Osteocyte (in vitro differentiated cells): ENCODE results near the gene VIPAS39. TPM values are rescaled to one million over a fixed set of nuclear protein-coding genes. Genes with fewer than 3 reads are reported as not detected.

Experiments used
- DNase-seq: peaks from one replicate; pipeline ENCODE4 v3.0.0; 2021; ENCODE audit warnings: mixed read lengths; ENCODE audit not compliant: unreplicated experiment; ENCODE audit errors: extremely low spot score
- H3K27ac Mint-ChIP-seq: one replicate; pipeline ENCODE4 v1.8.0; 2021; ENCODE audit warnings: mild to moderate bottlenecking, mixed read lengths; ENCODE audit not compliant: unreplicated experiment
- H3K27me3 Mint-ChIP-seq: one replicate; pipeline ENCODE4 v1.8.0; 2021; ENCODE audit warnings: mixed read lengths; ENCODE audit not compliant: unreplicated experiment
- H3K36me3 Mint-ChIP-seq: one replicate; pipeline ENCODE4 v1.8.0; 2021; ENCODE audit warnings: mixed read lengths; ENCODE audit not compliant: unreplicated experiment
- H3K4me1 Mint-ChIP-seq: one replicate; pipeline ENCODE4 v1.8.0; 2021; ENCODE audit warnings: mixed read lengths; ENCODE audit not compliant: unreplicated experiment
- H3K4me3 Mint-ChIP-seq: one replicate; pipeline ENCODE4 v1.8.0; 2021; ENCODE audit warnings: mild to moderate bottlenecking, moderate library complexity, mixed read lengths; ENCODE audit not compliant: unreplicated experiment
- H3K9me3 Mint-ChIP-seq: one replicate; pipeline ENCODE4 v1.8.0; 2021; ENCODE audit warnings: mixed read lengths; ENCODE audit not compliant: unreplicated experiment
- total RNA-seq: library from RNA; stranded (reverse); gene quantifications from 2 replicates; pipeline ENCODE4 v1.2.1, GENCODE V29; 2021
- TF ChIP-seq, protein P1 (sequence below): fragments of 200-600 bp; sonication (generic); IDR thresholded peaks from 2 replicates; pipeline ENCODE4 v1.5.0; 2021; ENCODE audit warnings: antibody characterized with exemption, mild to moderate bottlenecking, moderate library complexity

The VIPAS39 gene
- total RNA-seq, 1 donor from 2014 or later: 23.7 TPM

DNA sequence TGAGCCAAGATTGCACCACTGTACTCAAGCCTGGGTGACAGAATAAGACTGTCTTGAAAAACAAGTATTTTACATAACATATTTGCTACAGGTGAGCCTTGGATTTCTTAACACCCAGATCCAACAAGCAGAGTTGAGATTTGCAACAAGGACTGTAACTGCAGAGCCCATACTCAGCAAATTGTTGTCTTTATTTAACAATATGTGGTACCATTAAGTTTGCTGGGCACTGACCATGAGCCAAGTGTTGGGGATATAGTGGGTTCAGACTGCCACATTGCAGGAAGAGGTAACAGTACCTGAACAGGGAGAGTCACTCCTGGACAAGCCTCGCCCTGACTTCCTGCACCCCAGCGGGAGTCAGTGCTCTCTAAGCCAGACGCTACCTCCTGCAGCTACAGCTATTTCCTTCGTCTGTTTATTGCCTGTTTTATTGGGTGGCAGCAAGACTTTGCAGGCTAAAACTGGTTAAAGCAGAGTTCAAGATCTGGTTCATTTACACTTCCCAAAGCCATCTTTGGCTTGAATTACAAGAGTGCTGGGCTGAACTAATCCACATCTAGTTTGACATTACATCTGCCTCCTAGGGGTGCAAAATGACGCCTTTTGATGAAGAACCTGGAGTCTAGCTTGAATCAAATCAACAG lies 12.9 kb upstream of the VIPAS39 start:
- Mint-ChIP-seq H3K27me3 (peaks cover 9% of the 10 kb centered on the region), H3K4me1 (no peaks in the 10 kb centered on the region), H3K4me3 (no peak overlapping the region), H3K27ac (no peak overlapping the region), H3K9me3 (no peaks in the 10 kb centered on the region), H3K36me3 (peaks cover 29% of the 10 kb centered on the region)
- TF ChIP-seq, protein P1, sequence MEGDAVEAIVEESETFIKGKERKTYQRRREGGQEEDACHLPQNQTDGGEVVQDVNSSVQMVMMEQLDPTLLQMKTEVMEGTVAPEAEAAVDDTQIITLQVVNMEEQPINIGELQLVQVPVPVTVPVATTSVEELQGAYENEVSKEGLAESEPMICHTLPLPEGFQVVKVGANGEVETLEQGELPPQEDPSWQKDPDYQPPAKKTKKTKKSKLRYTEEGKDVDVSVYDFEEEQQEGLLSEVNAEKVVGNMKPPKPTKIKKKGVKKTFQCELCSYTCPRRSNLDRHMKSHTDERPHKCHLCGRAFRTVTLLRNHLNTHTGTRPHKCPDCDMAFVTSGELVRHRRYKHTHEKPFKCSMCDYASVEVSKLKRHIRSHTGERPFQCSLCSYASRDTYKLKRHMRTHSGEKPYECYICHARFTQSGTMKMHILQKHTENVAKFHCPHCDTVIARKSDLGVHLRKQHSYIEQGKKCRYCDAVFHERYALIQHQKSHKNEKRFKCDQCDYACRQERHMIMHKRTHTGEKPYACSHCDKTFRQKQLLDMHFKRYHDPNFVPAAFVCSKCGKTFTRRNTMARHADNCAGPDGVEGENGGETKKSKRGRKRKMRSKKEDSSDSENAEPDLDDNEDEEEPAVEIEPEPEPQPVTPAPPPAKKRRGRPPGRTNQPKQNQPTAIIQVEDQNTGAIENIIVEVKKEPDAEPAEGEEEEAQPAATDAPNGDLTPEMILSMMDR: no peak
- no peak for DNase-seq

DNA sequence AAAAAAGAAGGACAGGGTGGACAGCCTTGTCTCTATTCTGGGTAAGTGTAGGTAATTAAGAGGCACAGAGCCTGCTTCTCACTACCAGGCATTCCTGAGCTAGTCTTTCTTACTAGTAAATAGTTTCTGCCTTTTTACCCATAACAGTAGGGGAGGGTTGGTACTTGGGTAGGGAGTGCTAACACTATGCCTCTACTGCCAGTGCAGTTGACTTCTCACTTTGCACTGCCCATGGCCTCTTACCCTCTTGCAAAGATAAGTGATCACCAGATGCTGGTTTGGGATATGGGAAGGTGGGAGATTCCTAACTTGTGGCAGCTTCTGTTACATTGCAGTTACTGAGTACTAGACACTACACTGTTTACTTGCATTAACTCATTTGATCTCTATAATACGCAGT lies 12.1 kb upstream of the VIPAS39 start:
- Mint-ChIP-seq H3K36me3 (peaks cover 36% of the 10 kb centered on the region), H3K4me1 (no peaks in the 10 kb centered on the region), H3K4me3 (no peak overlapping the region), H3K27ac (no peak overlapping the region), H3K9me3 (no peaks in the 10 kb centered on the region), H3K27me3 (peaks cover 9% of the 10 kb centered on the region)
- TF ChIP-seq, protein P1: no peak
- no peak for DNase-seq

DNA sequence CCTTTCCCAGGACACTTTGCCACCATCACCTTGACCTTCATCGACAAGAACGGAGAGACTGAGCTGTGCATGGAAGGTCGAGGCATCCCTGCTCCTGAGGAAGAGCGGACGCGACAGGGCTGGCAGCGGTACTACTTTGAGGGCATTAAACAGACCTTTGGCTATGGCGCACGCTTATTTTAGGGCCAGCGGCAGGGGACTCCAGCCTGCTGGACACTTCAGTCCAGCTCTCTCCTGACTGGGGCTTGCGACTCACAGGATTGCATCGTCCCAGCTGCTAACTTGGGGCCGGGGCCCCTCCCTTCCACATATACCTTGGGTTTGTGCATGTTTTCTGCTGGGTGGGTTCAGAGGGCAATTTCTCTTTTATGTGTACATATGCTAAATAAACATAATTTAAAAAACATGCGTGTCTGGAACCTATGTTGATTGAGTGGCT lies 11.7 kb upstream of the VIPAS39 start:
- H3K9me3 Mint-ChIP-seq: no peaks in the 10 kb centered on the region
- H3K36me3 Mint-ChIP-seq: peaks cover 40% of the 10 kb centered on the region
- no peak for DNase-seq
- no peak overlapping the region for H3K27ac Mint-ChIP-seq
- H3K4me1 Mint-ChIP-seq: no peaks in the 10 kb centered on the region
- peaks cover 6% of the 10 kb centered on the region for H3K27me3 Mint-ChIP-seq
- TF ChIP-seq, protein P1: no peak
- H3K4me3 Mint-ChIP-seq: no peak overlapping the region

DNA sequence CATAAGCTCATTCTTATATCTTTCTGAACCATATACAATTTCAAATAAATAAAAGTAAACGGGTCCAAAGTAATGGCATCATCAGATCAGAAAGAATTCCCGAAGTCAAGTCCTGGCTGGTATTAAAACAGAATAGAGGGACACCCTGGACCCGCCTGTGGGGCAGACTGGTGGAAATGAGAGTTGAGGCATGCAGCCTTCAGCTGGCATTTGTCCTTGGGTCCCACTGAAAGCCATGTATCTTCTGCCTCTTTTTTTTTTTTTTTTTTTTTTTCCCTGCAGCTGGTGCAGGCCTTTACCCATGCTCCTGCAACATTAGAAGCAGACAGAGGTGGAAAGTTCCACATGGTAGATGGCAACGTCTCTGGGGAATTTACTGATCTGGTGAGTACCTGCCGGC lies 10.4 kb upstream of the VIPAS39 start:
- H3K27me3 Mint-ChIP-seq: no peaks in the 10 kb centered on the region
- H3K36me3 Mint-ChIP-seq: peaks cover 46% of the 10 kb centered on the region
- H3K4me1 Mint-ChIP-seq: no peaks in the 10 kb centered on the region
- TF ChIP-seq, protein P1: no peak
- no peak overlapping the region for H3K27ac Mint-ChIP-seq
- DNase-seq: no peak
- no peak overlapping the region for H3K4me3 Mint-ChIP-seq
- no peaks in the 10 kb centered on the region for H3K9me3 Mint-ChIP-seq

DNA sequence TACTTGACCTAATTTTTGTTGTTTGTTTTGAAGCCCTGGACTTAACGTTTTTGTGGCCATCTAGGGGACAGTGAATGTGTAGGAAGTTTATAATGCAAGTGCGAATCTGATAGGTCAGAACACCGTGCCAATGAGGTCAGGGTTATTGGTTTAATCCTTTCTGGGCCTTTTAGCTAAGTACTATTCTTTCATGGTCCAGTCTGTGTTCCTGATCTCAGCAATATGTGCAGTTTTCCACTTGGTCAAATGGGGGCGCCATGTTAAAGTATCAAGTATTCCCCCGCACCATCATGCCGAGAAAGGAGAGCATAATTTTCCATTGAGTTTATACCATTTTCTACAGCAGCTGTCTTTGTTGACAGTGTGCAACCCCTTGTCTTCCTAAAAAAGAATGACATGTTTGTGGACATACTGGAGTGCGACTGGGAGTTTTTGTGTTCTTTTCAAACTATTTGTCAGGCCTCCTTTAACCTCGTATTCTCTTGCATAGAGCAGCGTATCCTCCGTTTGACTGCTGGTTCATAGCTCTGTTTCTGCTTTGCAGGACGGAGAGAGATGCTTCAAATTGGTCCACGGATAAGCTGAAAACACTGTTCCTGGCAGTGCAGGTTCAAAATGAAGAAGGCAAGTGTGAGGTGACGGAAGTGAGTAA lies 1.8 kb upstream of the VIPAS39 start:
- Mint-ChIP-seq H3K27me3 (no peaks in the 10 kb centered on the region), H3K27ac (peak overlapping the region; percentile 100), H3K4me1 (peaks cover 23% of the 10 kb centered on the region), H3K36me3 (peaks cover 29% of the 10 kb centered on the region), H3K9me3 (no peaks in the 10 kb centered on the region), H3K4me3 (peak overlapping the region; percentile 99)
- no peak for DNase-seq
- TF ChIP-seq, protein P1: peak; percentile 79
